ENCODE results near the gene CDC42. TPM values are rescaled to one million over a fixed set of nuclear protein-coding genes. Genes with fewer than 3 reads are reported as not detected.

CDC42 gene
- total and polyA plus RNA-seq, 2 of the 13 experiments (the other 11 are each of a cell fraction or from before 2014, with no cell fraction given), result 138 to 237 TPM

DNA sequence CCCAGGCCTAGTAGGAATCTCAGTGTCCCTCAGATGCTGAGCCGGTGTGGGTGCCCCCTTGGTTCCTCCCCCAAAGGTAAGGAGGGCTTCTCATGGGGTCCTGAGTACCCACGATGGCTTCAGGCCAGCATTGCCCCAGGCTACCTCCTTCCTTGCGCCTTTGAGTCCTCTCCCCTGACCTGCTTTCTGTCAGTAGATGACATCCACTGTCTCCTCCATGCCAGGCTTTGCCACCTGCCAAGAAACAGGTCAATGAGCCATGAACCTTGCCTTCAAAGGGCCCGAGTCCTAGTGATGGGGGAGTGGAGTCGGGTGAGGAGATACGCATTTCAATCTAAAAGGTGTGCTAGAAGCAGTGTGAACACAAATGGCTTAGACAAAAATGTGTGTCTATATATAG, 74.7 kb downstream of the CDC42 start:
- ATAC-seq (no peak), DNase-seq (ENCODE audit: low spot score) (no peak), FAIRE-seq (no peak)
- Histone ChIP-seq H3K9me3 (ENCODE audit: low read length) (no peaks in the 10 kb centered on the region), H4K20me1 (ENCODE audit: insufficient read depth, low read length) (no peaks in the 10 kb centered on the region; the same call in 1 of the 2 replicates), H3K79me2 (ENCODE audit: insufficient read depth, low read length) (no peaks in the 10 kb centered on the region), H3K9ac (ENCODE audit: insufficient read depth, low read depth, low read length) (no peak overlapping the region), H3K36me3 (replicated peaks in 1 of 2; ENCODE audit: control insufficient read depth in 1 of 2, insufficient read depth in 2 of 2, low read length in 2 of 2) (no peaks in the 10 kb centered on the region), H3K4me3 (replicated peaks in 1 of 3; ENCODE audit: insufficient read depth in 1 of 3, low read depth in 2 of 3, low read length in 3 of 3) (no peak overlapping the region), H3K27me3 (ENCODE audit: control insufficient read depth in 1 of 2, insufficient read depth in 2 of 2, low read length in 2 of 2) (peaks cover 0 to 8% of the 10 kb centered on the region in 2 experiments; a peak in 2 of 5 replicates), H3K27ac (ENCODE audit: extremely low read length, insufficient read depth, low read length) (no peak overlapping the region), H2AFZ (ENCODE audit: low read length) (no peak overlapping the region), H3K4me1 (ENCODE audit: insufficient read depth, low read length) (no peaks in the 10 kb centered on the region), H3K4me2 (ENCODE audit: low read depth, low read length) (no peak overlapping the region)
- no TSS peak for BruUV-seq (replicated peaks)
- 23% methylated on average over 5 of the region's 6 CpGs for WGBS (ENCODE audit: low lambda C conversion rate)
- TF ChIP-seq ZNF879 (CRISPR knock-in tag; IDR thresholded peaks at IDR 0.05) (no peak), ZNF766 (CRISPR knock-in tag; IDR thresholded peaks at IDR 0.05; ENCODE audit: borderline replicate concordance) (no peak), ZNF7 (CRISPR knock-in tag; IDR thresholded peaks at IDR 0.05) (no peak), ZNF17 (CRISPR knock-in tag; IDR thresholded peaks at IDR 0.05) (no peak), SP1 (IDR thresholded peaks at IDR 0.05) (no peak), SP1 (CRISPR knock-in tag; IDR thresholded peaks at IDR 0.05) (no peak), JUN (CRISPR knock-in tag; IDR thresholded peaks at IDR 0.05) (no peak), KMT2B (CRISPR knock-in tag; IDR thresholded peaks at IDR 0.05) (no peak), ZNF552 (CRISPR knock-in tag; IDR thresholded peaks at IDR 0.05; ENCODE audit: borderline replicate concordance) (no peak), NR2F6 (IDR thresholded peaks at IDR 0.05) (no peak), NR2F6 (CRISPR knock-in tag; IDR thresholded peaks at IDR 0.05) (no peak), IKZF1 (IDR thresholded peaks at IDR 0.05) (no peak), ZBTB4 (CRISPR knock-in tag; IDR thresholded peaks at IDR 0.05; ENCODE audit: borderline replicate concordance) (no peak)
- TF ChIP-seq, protein P1, sequence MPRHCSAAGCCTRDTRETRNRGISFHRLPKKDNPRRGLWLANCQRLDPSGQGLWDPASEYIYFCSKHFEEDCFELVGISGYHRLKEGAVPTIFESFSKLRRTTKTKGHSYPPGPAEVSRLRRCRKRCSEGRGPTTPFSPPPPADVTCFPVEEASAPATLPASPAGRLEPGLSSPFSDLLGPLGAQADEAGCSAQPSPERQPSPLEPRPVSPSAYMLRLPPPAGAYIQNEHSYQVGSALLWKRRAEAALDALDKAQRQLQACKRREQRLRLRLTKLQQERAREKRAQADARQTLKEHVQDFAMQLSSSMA (CRISPR knock-in tag; IDR thresholded peaks at IDR 0.05), result no peak
- intact Hi-C loops (cut with micrococcal nuclease; ENCODE audit: unreplicated experiment), result no loop called here
- ChIA-PET CTCF (ENCODE audit: low intra/inter-chr PET ratio, low total read pairs) (no interaction called here), POLR2A (no interaction called here)
- in situ Hi-C loops (cut with HindIII; ENCODE audit: extremely low pct_ligation_motif_present, low pct_unique_long_range_greater_than_20kb), result no loop called here

Data from HepG2 (cell line).